BE2C (cell line): ENCODE results near the gene PA2G4.

Source experiments
- DNase-seq: peaks from one replicate; pipeline ENCODE4 v3.0.0-alpha.2; 2020
- H3K27me3 ChIP-seq: fragments of 250-450 bp; sonication (Bioruptor Pico); 2 replicates; pipeline ENCODE4 v1.5.1; 2020; ENCODE audit warnings: mild to moderate bottlenecking
- H3K36me3 ChIP-seq: fragments of 250-450 bp; sonication (Bioruptor Pico); 2 replicates; pipeline ENCODE4 v1.5.1; 2020; ENCODE audit warnings: mild to moderate bottlenecking
- H3K4me1 ChIP-seq: fragments of 250-450 bp; sonication (Bioruptor Pico); 2 replicates; pipeline ENCODE4 v1.5.1; 2020
- H3K4me3 ChIP-seq: 2 replicates; pipeline ENCODE4 v1.5.1; 2011; ENCODE audit warnings: low read depth, low read length
- H3K9me3 ChIP-seq: fragments of 250-450 bp; sonication (Bioruptor Pico); 2 replicates; pipeline ENCODE4 v1.5.1; 2020
- TF ChIP-seq, protein P1 (sequence below): IDR thresholded peaks from 2 replicates; pipeline ENCODE4 v1.5.1; 2012; ENCODE audit warnings: mild to moderate bottlenecking, low read depth, low read length

The PA2G4 gene

GRCh38 chr12:56127485-56127887 is 23.1 kb downstream of the PA2G4 start:
- H3K4me3 ChIP-seq = peak overlapping the region; percentile 57

GRCh38 chr12:56127888-56128669 is 23.7 kb downstream of the PA2G4 start, which contains the start of gene ESYT1:
ESYT1 (plus strand) TSS chr12:56128267; CDS start chr12:56128320, 53 bp downstream.
- H3K4me1 ChIP-seq = peaks cover 11% of the 10 kb centered on the region
- H3K4me3 ChIP-seq = peak within 1 kb of the TSS; percentile 80
- H3K9me3 ChIP-seq = no peaks in the 10 kb centered on the region
- TF ChIP-seq, protein P1, sequence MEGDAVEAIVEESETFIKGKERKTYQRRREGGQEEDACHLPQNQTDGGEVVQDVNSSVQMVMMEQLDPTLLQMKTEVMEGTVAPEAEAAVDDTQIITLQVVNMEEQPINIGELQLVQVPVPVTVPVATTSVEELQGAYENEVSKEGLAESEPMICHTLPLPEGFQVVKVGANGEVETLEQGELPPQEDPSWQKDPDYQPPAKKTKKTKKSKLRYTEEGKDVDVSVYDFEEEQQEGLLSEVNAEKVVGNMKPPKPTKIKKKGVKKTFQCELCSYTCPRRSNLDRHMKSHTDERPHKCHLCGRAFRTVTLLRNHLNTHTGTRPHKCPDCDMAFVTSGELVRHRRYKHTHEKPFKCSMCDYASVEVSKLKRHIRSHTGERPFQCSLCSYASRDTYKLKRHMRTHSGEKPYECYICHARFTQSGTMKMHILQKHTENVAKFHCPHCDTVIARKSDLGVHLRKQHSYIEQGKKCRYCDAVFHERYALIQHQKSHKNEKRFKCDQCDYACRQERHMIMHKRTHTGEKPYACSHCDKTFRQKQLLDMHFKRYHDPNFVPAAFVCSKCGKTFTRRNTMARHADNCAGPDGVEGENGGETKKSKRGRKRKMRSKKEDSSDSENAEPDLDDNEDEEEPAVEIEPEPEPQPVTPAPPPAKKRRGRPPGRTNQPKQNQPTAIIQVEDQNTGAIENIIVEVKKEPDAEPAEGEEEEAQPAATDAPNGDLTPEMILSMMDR = no peak
- H3K36me3 ChIP-seq = peaks cover 23% of the 10 kb centered on the region
- peak; percentile 99 for DNase-seq
- H3K27me3 ChIP-seq = no peaks in the 10 kb centered on the region

More at GRCh38 chr12:56127485-56127887, 23.1 kb downstream of the PA2G4 start:
- Histone ChIP-seq H3K36me3 (peaks cover 21% of the 10 kb centered on the region), H3K27me3 (no peaks in the 10 kb centered on the region), H3K4me1 (peaks cover 11% of the 10 kb centered on the region), H3K9me3 (no peaks in the 10 kb centered on the region)
- DNase-seq = no peak
- TF ChIP-seq, protein P1 = no peak

DNA sequence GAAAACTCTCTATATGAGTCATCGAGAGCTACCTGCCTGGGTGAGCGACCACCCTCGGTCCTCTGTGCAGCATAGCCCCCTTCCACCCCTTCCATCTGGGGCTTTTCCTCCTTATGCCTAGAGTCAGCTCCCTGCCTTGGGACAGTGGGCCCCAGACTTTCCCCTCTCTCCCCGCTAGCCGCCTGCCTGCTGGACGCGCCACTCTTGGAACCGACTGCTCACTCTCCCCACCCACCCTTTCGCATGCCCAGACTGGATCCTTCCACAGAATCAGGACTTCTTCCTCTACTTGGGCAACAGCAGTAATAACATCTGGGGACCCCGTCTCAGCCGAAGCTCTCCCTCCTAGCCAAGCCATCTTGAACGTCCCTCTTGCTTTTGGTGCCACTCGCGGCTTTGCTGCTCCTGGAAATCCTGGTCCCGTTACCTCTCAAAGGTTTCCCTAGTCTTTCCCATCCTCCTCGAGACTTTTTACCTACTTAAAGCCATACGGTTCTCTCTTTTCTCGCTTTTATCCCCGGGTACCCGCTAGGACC is 24.4 kb downstream of the PA2G4 start:
- TF ChIP-seq, protein P1 = no peak
- H3K27me3 ChIP-seq = no peaks in the 10 kb centered on the region
- peak overlapping the region; percentile 80 for H3K4me3 ChIP-seq
- H3K9me3 ChIP-seq = no peaks in the 10 kb centered on the region
- peaks cover 29% of the 10 kb centered on the region for H3K36me3 ChIP-seq
- H3K4me1 ChIP-seq = peaks cover 11% of the 10 kb centered on the region
- no peak for DNase-seq

DNA sequence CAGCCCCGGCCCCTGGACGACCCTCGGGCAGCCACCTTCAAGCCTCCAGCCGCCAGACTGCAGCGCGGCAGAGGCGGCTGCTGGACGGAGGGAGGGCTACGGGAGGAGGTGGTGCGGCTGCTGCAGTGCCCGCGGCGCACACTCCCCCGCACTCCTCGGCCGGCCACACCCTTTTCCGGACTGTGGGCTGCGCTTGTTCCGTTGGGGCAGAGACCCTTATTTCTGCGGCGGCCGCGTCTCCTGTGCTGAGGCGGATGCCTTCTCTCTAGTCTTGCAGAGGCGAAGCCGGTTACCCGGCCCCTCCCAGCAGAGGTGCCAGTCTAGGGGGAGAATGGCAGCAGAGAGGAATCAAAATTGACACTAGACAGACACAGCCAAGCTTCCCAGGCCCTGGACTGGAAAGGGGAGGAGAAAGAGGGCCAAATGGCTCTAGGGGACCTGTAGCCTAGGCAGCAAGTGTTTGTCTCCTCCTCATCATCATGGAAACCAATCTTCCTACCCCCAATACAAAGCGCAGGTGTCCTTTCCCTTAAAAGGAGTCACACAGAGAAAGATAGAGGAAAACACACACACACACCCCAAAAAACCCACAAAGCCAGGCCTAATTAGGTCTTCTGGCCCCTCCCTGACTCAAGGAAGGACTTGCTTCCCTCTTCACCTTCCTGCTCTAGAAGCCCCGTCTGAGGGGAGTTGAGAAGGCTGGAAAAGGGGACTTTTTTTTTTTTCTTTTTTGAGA is 25.0 kb downstream of the PA2G4 start:
- H3K36me3 ChIP-seq = peaks cover 34% of the 10 kb centered on the region
- TF ChIP-seq, protein P1 = no peak
- H3K4me3 ChIP-seq = peak overlapping the region; percentile 80
- DNase-seq = peak; percentile 78
- peaks cover 11% of the 10 kb centered on the region for H3K4me1 ChIP-seq
- H3K9me3 ChIP-seq = no peaks in the 10 kb centered on the region
- H3K27me3 ChIP-seq = no peaks in the 10 kb centered on the region

DNA sequence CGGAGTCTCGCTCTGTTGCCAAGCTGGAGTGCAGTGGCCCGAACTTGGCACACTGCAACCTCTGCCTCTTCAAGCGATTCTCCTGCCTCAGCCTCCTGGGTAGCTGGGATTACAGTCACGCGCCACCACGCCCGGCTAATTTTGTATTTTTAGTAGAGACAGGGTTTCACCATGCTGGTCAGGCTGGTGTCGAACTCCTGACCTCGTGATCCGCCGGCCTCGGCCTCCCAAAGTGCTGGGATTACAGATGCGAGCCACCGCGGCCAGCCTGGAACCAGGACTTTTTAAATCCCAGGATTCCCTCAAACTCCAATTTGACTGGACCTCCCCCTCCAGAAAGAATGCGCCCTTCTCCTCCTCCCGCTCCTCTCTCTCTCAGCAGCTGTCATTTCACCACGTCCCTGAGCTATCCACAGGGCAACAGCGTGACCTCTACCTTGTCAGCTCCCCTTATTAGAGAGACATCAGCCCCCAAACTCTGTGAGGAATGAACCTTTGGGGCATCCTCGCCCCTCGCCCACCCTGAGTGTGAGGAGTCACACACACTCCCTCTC is 25.7 kb downstream of the PA2G4 start:
- Histone ChIP-seq H3K4me3 (no peak overlapping the region), H3K36me3 (peaks cover 37% of the 10 kb centered on the region), H3K27me3 (no peaks in the 10 kb centered on the region), H3K9me3 (no peaks in the 10 kb centered on the region), H3K4me1 (peaks cover 11% of the 10 kb centered on the region)
- TF ChIP-seq, protein P1 = no peak
- no peak for DNase-seq
